HG03342 (cell line): ENCODE measurements around the gene PPM1H.

Experiments
- ATAC-seq: cut with Tn5 transposase; IDR thresholded peaks from one replicate; pipeline ENCODE4 v1.9.1; 2021; ENCODE audit warnings: mild to moderate bottlenecking, moderate library complexity; ENCODE audit not compliant: unreplicated experiment

Gene PPM1H

GRCh38 chr12:62717643-62718042 is 217.3 kb downstream of the PPM1H start:
- ATAC-seq: no peak

- no peak for ATAC-seq
Observed at GRCh38 chr12:62716866-62717525, 218.0 kb downstream of the PPM1H start.

GRCh38 chr12:62716037-62716436 is 218.9 kb downstream of the PPM1H start:
- ATAC-seq: no peak

GRCh38 chr12:62714774-62715721 is 219.9 kb downstream of the PPM1H start:
- no peak for ATAC-seq

- no peak for ATAC-seq
Observed at GRCh38 chr12:62714181-62714773, 220.7 kb downstream of the PPM1H start.

- ATAC-seq: no peak
Observed at GRCh38 chr12:62713723-62714122, 221.2 kb downstream of the PPM1H start.

GRCh38 chr12:62712681-62713573 is 222.0 kb downstream of the PPM1H start:
- no peak for ATAC-seq

GRCh38 chr12:62711631-62712241 is 223.2 kb downstream of the PPM1H start:
- no peak for ATAC-seq

GRCh38 chr12:62709311-62709710 is 225.6 kb downstream of the PPM1H start:
- no peak for ATAC-seq

GRCh38 chr12:62707939-62708338 is 227.0 kb downstream of the PPM1H start:
- ATAC-seq: no peak

- ATAC-seq: no peak
Observed at GRCh38 chr12:62705846-62706245, 229.1 kb downstream of the PPM1H start.

GRCh38 chr12:62703011-62703380 is 232.0 kb downstream of the PPM1H start:
- ATAC-seq: no peak

- ATAC-seq: no peak
Observed at GRCh38 chr12:62701492-62701891, 233.5 kb downstream of the PPM1H start.

GRCh38 chr12:62700091-62700880 is 234.7 kb downstream of the PPM1H start:
- ATAC-seq: no peak

- no peak for ATAC-seq
Observed at GRCh38 chr12:62698701-62699101, 236.2 kb downstream of the PPM1H start.

GRCh38 chr12:62697893-62698292 is 237.1 kb downstream of the PPM1H start:
- no peak for ATAC-seq

- no peak for ATAC-seq
Observed at GRCh38 chr12:62695696-62696095, 239.3 kb downstream of the PPM1H start.

- ATAC-seq: peak; percentile 85
Observed at GRCh38 chr12:62694632-62695031, 240.3 kb downstream of the PPM1H start.

GRCh38 chr12:62694116-62694515 is 240.8 kb downstream of the PPM1H start:
- peak; percentile 24 for ATAC-seq
